ENCODE measurements around the gene ANO6.
"Not testable (repeated sequence)": the region's sequence is repeated elsewhere in the genome, so short reads cannot be mapped to it uniquely, and the experiment has no call there.

The ANO6 gene, protein sequence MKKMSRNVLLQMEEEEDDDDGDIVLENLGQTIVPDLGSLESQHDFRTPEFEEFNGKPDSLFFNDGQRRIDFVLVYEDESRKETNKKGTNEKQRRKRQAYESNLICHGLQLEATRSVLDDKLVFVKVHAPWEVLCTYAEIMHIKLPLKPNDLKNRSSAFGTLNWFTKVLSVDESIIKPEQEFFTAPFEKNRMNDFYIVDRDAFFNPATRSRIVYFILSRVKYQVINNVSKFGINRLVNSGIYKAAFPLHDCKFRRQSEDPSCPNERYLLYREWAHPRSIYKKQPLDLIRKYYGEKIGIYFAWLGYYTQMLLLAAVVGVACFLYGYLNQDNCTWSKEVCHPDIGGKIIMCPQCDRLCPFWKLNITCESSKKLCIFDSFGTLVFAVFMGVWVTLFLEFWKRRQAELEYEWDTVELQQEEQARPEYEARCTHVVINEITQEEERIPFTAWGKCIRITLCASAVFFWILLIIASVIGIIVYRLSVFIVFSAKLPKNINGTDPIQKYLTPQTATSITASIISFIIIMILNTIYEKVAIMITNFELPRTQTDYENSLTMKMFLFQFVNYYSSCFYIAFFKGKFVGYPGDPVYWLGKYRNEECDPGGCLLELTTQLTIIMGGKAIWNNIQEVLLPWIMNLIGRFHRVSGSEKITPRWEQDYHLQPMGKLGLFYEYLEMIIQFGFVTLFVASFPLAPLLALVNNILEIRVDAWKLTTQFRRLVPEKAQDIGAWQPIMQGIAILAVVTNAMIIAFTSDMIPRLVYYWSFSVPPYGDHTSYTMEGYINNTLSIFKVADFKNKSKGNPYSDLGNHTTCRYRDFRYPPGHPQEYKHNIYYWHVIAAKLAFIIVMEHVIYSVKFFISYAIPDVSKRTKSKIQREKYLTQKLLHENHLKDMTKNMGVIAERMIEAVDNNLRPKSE

DNA sequence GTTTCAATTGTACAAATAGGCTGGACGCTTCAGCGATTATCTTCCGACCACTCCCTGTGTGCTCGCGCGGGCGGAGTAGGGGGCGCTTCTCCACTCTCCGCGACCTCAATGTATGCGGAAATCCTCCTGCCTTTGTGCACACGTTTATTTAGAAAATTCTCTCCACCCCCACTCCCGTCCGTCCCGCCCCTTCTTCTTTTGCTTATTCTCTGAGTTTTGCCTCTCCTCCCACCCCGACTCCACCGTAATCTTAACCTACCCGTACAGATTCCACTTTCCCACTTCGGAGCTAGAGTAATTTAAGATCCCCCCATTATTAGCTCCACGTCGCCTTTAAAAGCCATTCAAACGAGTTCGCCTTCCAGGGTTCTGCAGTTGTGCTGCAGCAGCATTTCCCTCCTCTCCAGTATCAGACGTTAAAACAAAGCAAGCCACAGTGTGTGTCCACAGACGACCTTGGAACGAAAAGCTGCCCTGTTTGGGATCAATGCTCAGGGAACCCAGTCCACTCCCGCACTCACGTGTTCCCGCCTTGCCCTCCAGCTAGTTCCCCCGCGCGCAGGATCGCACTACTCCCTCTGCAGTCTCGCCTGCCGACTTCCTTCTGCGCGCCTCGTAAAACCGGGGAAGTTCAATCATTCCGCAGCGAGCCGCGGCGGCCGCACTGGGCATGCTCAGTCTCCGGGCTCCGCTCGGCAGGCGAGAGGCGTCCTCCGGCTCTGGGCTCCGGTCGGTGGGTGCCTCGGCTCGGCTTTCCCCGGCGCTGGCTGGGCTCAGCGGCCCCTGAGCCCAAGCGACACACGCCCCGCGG, at the start of gene ANO6:
TSS of gene ANO6 (plus strand) at position 677 of the 811 bp plus-strand sequence. CDS start 227 bp downstream, outside the sequence.
- DNase-seq (ENCODE audit: low read depth, low spot score) = peak; percentile 63

DNA sequence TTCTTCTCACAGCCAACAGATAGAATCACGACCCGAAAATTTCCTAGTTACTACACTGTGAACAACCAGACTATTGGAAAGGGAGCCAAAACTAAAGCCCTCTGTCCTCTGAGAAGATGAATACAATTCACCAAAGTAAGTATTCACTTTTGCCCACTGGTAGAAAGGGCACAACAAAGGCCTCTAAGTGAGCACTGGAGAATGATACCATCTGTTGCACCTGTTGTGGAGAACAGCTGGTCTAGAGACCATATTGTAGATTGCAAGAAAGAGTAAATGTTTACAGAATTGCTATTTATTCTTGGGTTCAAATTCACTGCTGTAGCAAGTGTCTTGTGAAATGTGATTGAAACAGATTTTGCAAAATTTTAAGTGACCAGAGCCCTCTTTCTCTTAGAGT, 46.9 kb upstream of the ANO6 start:
- DNase-seq (ENCODE audit: low read depth, low spot score) = no peak

- DNase-seq (ENCODE audit: low read depth, low spot score) = peak; percentile 69
Measured at GRCh38 chr12:45170456-45171042, 45.3 kb upstream of the ANO6 start.

DNA sequence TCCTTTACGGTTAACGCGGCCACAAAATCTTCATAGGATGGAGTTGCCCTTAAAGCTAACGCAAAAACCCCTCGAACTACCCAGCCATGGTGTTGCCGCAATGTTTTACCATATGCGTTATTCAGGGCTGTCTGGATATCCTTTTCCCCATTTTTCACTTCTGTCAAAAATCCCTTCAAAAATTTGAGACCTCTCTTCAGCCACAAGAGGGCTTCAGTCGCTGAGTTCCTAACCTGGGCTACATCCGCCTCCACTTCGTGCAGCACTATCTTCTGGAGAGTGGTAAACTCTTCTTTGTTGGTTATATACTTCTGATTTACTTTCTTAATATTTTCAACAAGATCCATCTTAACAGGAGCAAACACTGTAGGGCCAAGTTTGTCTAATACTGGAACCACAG, 42.6 kb upstream of the ANO6 start:
- DNase-seq (ENCODE audit: low read depth, low spot score) = not testable (repeated sequence)

GRCh38 chr12:45174595-45174994, 41.3 kb upstream of the ANO6 start:
- no peak for DNase-seq (ENCODE audit: low read depth, low spot score)

- no peak for DNase-seq (ENCODE audit: low read depth, low spot score)
Measured at GRCh38 chr12:45178771-45179170, 37.1 kb upstream of the ANO6 start.

DNA sequence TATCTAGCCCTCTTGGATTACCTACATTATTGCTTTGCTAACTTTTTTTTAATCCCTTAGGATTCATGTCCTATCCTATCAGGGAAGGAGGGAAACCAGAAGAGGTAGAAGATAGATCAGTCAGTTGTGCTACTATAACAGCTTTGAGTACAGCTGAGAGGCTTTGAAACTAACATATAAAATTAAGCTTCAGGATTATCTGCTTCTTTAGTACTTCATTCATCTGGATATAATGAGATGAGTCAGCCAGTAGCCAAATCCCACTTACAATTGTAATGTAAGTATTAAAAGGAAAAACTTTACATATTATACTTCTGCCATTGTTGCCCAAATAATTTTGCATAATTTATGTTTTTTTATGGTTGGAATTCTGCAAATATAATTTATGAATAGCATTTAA, 33.4 kb upstream of the ANO6 start:
- DNase-seq (ENCODE audit: low read depth, low spot score) = no peak

DNA sequence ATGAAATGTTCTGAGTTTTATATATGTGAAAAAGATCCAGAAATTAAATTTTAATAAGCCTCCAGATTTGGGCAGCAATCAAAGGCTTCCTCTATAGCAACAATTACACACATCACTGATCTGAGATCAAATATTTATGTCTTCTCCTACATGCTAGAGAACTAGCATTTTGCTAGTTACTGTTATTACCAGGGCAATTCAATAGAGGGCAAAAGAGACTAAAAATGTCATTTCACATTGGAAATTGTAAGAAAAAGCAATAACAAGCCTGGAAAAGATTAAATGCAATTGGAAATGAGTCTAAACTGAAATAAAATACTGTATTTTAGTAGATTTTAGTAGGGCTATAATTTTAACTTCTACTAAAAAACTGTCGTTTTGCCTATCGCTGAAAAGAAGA, 32.6 kb upstream of the ANO6 start:
- no peak for DNase-seq (ENCODE audit: low read depth, low spot score)

GRCh38 chr12:45184147-45184963, 31.5 kb upstream of the ANO6 start:
- DNase-seq (ENCODE audit: low read depth, low spot score) = no peak

- DNase-seq (ENCODE audit: low read depth, low spot score) = no peak
Measured at GRCh38 chr12:45186762-45187161, 29.1 kb upstream of the ANO6 start.

GRCh38 chr12:45189766-45190403, 26.0 kb upstream of the ANO6 start:
- no peak for DNase-seq (ENCODE audit: low read depth, low spot score)

- DNase-seq (ENCODE audit: low read depth, low spot score) = no peak
Measured at GRCh38 chr12:45191239-45191638, 24.7 kb upstream of the ANO6 start.

GRCh38 chr12:45192707-45193106, 23.2 kb upstream of the ANO6 start:
- DNase-seq (ENCODE audit: low read depth, low spot score) = no peak

DNA sequence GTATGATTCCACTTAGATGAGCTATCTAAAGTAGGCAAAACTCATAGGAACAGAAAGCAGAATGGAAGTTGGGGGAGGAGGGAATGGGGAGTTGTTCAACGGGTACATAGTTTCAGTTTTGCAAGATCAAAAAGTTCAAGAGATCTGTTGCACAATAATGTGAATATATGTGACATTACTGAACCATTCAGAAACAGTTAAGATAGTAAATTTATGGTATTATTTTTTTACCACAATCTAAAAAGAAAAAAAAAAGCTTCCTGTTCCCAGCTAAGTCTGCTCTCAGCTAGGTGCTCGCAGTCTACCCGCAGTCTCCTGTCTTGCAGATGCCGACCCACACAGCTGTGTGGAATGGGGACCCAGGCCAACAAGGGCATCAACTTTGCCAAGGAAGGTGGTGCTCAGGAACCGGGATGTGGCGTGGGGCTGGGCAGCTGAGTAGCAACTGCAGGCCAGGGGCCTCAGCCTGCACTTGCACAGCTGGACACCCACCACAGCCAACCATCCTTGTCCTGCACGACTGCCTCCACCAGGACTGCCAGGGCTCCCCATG, 15.3 kb upstream of the ANO6 start:
- no peak for DNase-seq (ENCODE audit: low read depth, low spot score)

DNA sequence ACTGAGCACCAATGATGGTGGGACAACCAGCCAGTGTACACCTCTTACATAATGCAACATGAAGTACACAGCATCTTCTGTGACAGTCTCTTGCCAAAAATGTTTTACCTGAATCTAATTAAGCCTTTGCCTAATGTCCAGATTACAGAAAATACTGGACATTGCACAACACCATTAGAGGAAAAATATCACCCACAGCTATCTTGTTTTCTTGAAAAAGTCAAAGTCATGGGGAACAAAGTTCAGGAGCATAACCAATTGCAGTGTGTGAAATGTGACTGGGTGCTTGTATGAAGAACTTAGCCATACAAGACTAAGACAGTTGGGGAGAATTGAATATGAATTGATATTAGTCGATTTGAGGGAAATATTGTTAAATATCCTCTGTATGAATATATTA, 12.1 kb upstream of the ANO6 start:
- no peak for DNase-seq (ENCODE audit: low read depth, low spot score)

DNA sequence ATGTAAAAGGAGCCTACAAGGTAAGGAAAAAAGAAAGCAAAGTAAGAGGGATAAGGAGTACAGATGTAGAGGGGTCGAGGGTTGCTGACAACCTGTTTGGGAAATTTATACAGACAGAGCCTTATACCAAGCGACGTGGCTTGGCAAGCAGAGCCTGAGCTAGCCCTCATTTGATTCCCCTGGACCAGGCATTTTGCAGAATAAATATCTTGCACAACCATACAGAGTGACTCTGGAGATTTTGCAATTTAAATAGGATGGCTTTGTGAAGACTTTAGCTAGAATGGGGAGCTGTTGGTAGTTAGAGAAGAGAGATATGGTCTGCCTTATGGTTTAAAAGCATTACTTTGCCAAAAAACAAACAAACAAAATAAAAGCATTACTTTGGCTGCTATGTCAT, 11.1 kb upstream of the ANO6 start:
- DNase-seq (ENCODE audit: low read depth, low spot score) = no peak

- no peak for DNase-seq (ENCODE audit: low read depth, low spot score)
Measured at GRCh38 chr12:45205165-45205825, 10.6 kb upstream of the ANO6 start.

DNA sequence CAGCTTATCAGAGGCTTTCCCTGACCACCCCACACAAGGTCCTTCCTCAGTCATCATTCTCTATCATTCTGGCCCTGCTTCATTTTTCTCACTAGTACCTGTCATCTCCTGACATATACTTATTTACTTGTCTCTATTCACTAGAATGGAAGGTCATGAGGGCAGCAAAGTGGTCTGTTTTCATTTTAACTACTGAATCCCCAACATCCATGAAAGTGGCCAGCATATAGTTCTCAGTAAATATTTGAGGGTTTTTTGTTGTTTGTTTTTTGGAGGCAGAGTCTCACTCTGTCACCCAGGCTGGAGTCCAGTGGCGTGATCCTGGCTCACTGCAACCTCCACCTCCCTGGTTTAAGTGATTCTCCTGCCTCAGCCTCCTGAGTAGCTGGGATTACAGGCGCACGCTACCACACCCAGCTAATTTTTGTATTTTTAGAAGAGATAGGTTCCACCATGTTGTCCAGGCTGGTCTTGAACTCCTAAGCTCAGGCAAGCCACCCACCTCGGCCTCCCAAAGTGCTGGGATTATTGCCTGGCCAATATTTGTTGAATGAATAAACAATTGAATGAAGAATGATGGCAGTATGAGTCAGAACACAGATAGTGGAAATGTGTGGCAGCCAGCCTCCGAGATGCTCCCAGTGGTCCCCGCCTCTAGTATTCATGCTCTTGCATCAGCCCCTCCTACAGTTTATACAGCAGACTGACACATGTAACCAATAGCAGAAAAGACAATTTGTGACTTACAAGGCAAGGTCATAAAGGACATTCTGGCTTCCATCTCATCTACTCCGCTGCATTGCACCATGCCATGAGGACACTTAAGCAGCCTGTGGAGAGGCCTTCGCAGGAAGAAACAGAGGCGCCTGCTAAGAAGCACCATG, 7.0 kb upstream of the ANO6 start:
- no peak for DNase-seq (ENCODE audit: low read depth, low spot score)

All from activated naive CD8-positive, alpha-beta T cell treated with anti-CD3 and anti-CD28 coated beads, Interleukin-2, amount 50 U/mL, for 16 hours (primary cell).